ENCODE data around the gene PDHB.

- TF ChIP-seq CTCF (IDR thresholded peaks at IDR 0.05) (no peak), POLR2A (IDR thresholded peaks at IDR 0.05) (no peak)
Measured at GRCh38 chr3:58417075-58417474, 16.6 kb downstream of the PDHB start.
